Stomach (tissue), 9 donors: ENCODE data around the gene ATN1. TPM values are rescaled to one million over a fixed set of nuclear protein-coding genes. Genes with fewer than 3 reads are reported as not detected.
A peak's percentile ranks its signal among the peaks of the same experiment; 100 is the strongest.

Source experiments
- DNase-seq, 2 donors: peaks; one replicate each; pipeline versions ENCODE4 v3.0.0 to v3.0.0-alpha.2; 2013 to 2019
- H3K27ac ChIP-seq, 5 donors: fragments of 200-600 bp in 4 of 5; sonication (generic) in 4 of 5; one replicate each; pipeline ENCODE4 v1.5.1; 2013 to 2019; ENCODE audit warnings: mild to moderate bottlenecking in 1 of 5, moderate library complexity in 1 of 5
- H3K27me3 ChIP-seq, 3 donors: fragments of 200-600 bp; sonication (generic); one replicate each; pipeline ENCODE4 v1.5.1; 2017 to 2019; ENCODE audit warnings: mixed run types in 1 of 3
- H3K36me3 ChIP-seq, 4 donors: fragments of 200-600 bp; sonication (generic); 1 replicate in 3 of 4; 2 replicates in 1 of 4; pipeline ENCODE4 v1.5.1; 2016 to 2019
- H3K4me1 ChIP-seq, 4 donors: fragments of 200-600 bp; sonication (generic); one replicate each; pipeline ENCODE4 v1.5.1; 2016 to 2019
- H3K4me3 ChIP-seq, 4 donors: fragments of 200-600 bp; sonication (generic) in 3 of 4; one replicate each; pipeline ENCODE4 v1.5.1; 2016 to 2019; ENCODE audit warnings: mild to moderate bottlenecking in 1 of 4
- H3K9me3 ChIP-seq, 4 donors: fragments of 200-600 bp; sonication (generic); one replicate each; pipeline ENCODE4 v1.5.1; 2016 to 2019
- CTCF ChIP-seq, 7 experiments: fragments of 450-650 bp in 4 of 7; fragments of 200-600 bp in 3 of 7; sonication (generic) in 3 of 7; IDR thresholded peaks; one replicate each; pipeline ENCODE4 v1.5.1; 2016 to 2019; ENCODE audit warnings: antibody characterized with exemption in 7 of 7, control low read depth in 2 of 7, mild to moderate bottlenecking in 1 of 7
- EP300 ChIP-seq: sonication (generic); formaldehyde crosslinking; IDR thresholded peaks from one replicate; pipeline ENCODE4 v1.6.1; 2017; ENCODE audit warnings: antibody characterized with exemption
- POLR2A ChIP-seq, 4 donors: fragments of 450-650 bp; IDR thresholded peaks; one replicate each; pipeline ENCODE4 v1.6.1; 2016; ENCODE audit warnings: antibody characterized with exemption in 4 of 4, control low read depth in 2 of 4, mild to moderate bottlenecking in 1 of 4, moderate library complexity in 1 of 4
- POLR2AphosphoS5 ChIP-seq, 3 donors: sonication (generic); formaldehyde crosslinking; IDR thresholded peaks; one replicate each; pipeline ENCODE4 v1.6.1; 2016; ENCODE audit warnings: antibody characterized with exemption in 3 of 3
- WGBS, 5 donors: extraction: QIAGEN DNeasy Blood & Tissue Kit in 3 of 5; methylation state at CpG; one replicate each; pipeline versions ENCODE4 v1.1.5 to v1.1.7; 2013 to 2018; 5-methylcytosine and 5-hydroxymethylcytosine counted together
- intact Hi-C: fragments of 100-400 bp; cut with DNase I; formaldehyde crosslinking; loops from one replicate; pipeline ENCODE4 v1.15.1; 2023; ENCODE audit warnings: low total_unique reads
- polyA plus RNA-seq, 3 donors: library from polyadenylated mRNA; stranded (reverse); fragments of 200-250 nt; gene quantifications; one replicate each; pipeline ENCODE4 v1.2.3, GENCODE V29; 2013
- total RNA-seq, 5 donors: library from RNA; depleted of rRNA; stranded (reverse); fragments of >200 nt; gene quantifications; one replicate each; pipeline versions ENCODE4 v1.1.0 to v1.2.3, GENCODE V29; 2014 to 2016
- donor health status: healthy with polysubstance abuse.
- donor health status: Bipolar disorder and iron deficiency.
- donor health status: healthy.

The ATN1 gene
- total and polyA plus RNA-seq, 8 donors = 23.3 to 694 (median 73.5) TPM

DNA sequence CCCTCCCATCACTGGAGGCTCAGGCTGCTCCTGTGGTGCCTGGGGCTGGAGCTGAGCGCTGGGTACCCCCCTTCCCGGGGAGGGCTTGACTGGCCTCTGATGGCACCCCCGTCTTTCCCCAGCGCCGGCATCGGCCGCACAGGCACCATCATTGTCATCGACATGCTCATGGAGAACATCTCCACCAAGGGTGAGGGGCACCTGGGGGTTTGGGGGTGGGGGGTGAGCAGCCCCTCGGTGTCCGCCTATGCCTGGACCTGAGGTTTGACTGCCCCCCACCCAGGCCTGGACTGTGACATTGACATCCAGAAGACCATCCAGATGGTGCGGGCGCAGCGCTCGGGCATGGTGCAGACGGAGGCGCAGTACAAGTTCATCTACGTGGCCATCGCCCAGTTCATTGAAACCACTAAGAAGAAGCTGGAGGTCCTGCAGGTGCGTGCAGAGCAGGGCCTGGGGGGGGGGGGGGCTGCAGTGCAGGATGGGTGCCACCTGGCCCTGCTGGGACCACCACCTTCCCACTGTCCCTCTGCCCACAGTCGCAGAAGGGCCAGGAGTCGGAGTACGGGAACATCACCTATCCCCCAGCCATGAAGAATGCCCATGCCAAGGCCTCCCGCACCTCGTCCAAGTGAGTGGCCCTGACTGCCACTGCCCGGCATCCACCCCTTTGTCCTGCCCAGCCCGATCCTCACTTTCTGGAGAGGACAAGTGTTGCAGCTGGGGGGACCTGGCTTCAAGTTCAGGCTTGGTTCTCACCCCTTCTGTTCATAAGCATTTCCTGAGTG lies 32.2 kb downstream of the ATN1 start:
- WGBS, 5 donors = 85 to 92% (median 89%) methylated on average over 13 to 26 of the region's 26 CpGs
- peak overlapping the region; percentile 93 to 97 (median 96) for H3K27ac ChIP-seq
- no peaks in the 10 kb centered on the region for H3K9me3 ChIP-seq
- peaks cover 3 to 39% (median 32%) of the 10 kb centered on the region in 4 donors for H3K36me3 ChIP-seq
- intact Hi-C loops = no loop called here
- TF ChIP-seq POLR2A (IDR thresholded peaks at IDR 0.05) (no peak), CTCF (IDR thresholded peaks at IDR 0.05) (no peak), EP300 (no peak)
- peaks cover 43 to 90% (median 59%) of the 10 kb centered on the region in 4 donors for H3K4me1 ChIP-seq
- H3K4me3 ChIP-seq = peak overlapping the region in 1 of 4 donors; percentile 19
- H3K27me3 ChIP-seq = no peaks in the 10 kb centered on the region
- DNase-seq = no peak

DNA sequence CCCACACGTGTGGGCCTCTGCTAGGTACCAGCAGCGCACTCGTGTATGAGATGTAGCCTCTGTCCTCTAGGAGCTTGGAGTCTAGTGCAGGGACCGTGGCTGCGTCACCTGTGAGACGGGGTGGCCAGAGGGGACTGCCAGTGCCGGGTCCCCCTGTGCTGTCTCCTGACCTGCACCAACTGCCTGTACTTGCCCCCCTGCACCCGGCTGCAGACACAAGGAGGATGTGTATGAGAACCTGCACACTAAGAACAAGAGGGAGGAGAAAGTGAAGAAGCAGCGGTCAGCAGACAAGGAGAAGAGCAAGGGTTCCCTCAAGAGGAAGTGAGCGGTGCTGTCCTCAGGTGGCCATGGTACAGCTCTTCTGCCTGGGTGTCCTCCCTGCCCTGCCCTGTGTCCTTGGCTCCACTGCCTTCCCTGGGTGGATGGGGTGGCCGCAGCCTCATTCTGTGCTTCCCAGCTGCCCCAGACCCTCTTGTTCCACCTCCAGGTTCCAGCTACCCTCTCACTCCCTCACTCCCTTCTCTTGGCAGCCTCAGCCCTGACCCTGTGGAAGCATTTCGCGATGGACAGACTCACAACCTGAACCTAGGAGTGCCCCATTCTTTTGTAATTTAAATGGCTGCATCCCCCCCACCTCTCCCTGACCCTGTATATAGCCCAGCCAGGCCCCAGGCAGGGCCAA lies 33.0 kb downstream of the ATN1 start:
- Histone ChIP-seq H3K9me3 (no peaks in the 10 kb centered on the region), H3K27me3 (no peaks in the 10 kb centered on the region), H3K4me3 (peak overlapping the region in 3 of 4 donors; percentile 53 to 68 (median 62)), H3K36me3 (peaks cover 6 to 39% (median 32%) of the 10 kb centered on the region in 4 donors), H3K4me1 (peaks cover 50 to 90% (median 62%) of the 10 kb centered on the region in 4 donors), H3K27ac (peak overlapping the region; percentile 93 to 97 (median 96))
- 65 to 78% (median 73%) methylated on average over 13 of the region's 13 CpGs for WGBS, 5 donors
- intact Hi-C loops = no loop called here
- TF ChIP-seq POLR2AphosphoS5 (IDR thresholded peaks at IDR 0.05) (no peak), POLR2A (IDR thresholded peaks at IDR 0.05) (no peak), CTCF (IDR thresholded peaks at IDR 0.05) (no peak), EP300 (no peak)
- no peak for DNase-seq

- 16 to 36% (median 20%) methylated on average over 23 to 24 of the region's 24 CpGs for WGBS, 5 donors
- peak; percentile 76 to 79 for DNase-seq
- peaks cover 56 to 90% (median 60%) of the 10 kb centered on the region in 4 donors for H3K4me1 ChIP-seq
- peaks cover 11 to 39% (median 33%) of the 10 kb centered on the region in 4 donors for H3K36me3 ChIP-seq
- peak overlapping the region; percentile 47 to 68 (median 58) for H3K4me3 ChIP-seq
- intact Hi-C loops = no loop called here
- H3K9me3 ChIP-seq = no peaks in the 10 kb centered on the region
- TF ChIP-seq POLR2AphosphoS5 (IDR thresholded peaks at IDR 0.05) = peak in 2 of 3 donors; percentile 14 to 84
- TF ChIP-seq POLR2A (IDR thresholded peaks at IDR 0.05) = no peak
- H3K27ac ChIP-seq = peak overlapping the region; percentile 93 to 97 (median 96)
- no peaks in the 10 kb centered on the region for H3K27me3 ChIP-seq
These were observed 33.5 kb downstream of the ATN1 start for GRCh38 chr12:6961278-6961694.

- Histone ChIP-seq H3K27ac (peak overlapping the region; percentile 93 to 97 (median 96)), H3K36me3 (peaks cover 16 to 41% (median 33%) of the 10 kb centered on the region in 4 donors), H3K27me3 (no peaks in the 10 kb centered on the region), H3K9me3 (no peaks in the 10 kb centered on the region), H3K4me3 (peak overlapping the region; percentile 47 to 68 (median 58)), H3K4me1 (peaks cover 60 to 89% (median 61%) of the 10 kb centered on the region in 4 donors)
- DNase-seq = peak; percentile 75 to 90
- intact Hi-C loops = no loop called here
- TF ChIP-seq POLR2AphosphoS5 (IDR thresholded peaks at IDR 0.05) (peak in 1 of 3 donors; percentile 37), CTCF (IDR thresholded peaks at IDR 0.05) (peak in 4 of 7 experiments; percentile 30 to 45 (median 34)), EP300 (no peak), POLR2A (IDR thresholded peaks at IDR 0.05) (no peak)
- 3 to 7% (median 4%) methylated on average over 16 of the region's 16 CpGs for WGBS, 5 donors
These were observed 34.0 kb downstream of the ATN1 start for GRCh38 chr12:6961695-6962284.
